HCT116 (cell line): ENCODE data around the gene ATXN1. TPM values are rescaled to one million over a fixed set of nuclear protein-coding genes. Genes with fewer than 3 reads are reported as not detected.
A peak's percentile ranks its signal among the peaks of the same experiment; 100 is the strongest.

Experiments
- ATAC-seq: fragments of 200-7000 bp; cut with Tn5 transposase; 2 replicates; pipeline ENCODE4 v1.9.1; 2020; ENCODE audit warnings: mild to moderate bottlenecking, moderate library complexity
- BruUV-seq: library from RNA; stranded (reverse); fragments of 400-500 nt; replicated peaks from 2 replicates; lab custom pipeline; 2021; lab: Mats Ljungman, UMichigan
- CTCF ChIA-PET: fragments of 300-600 bp; sonication (Branson Sonifier 250); formaldehyde crosslinking; loops from one replicate; lab custom pipeline; 2021; ENCODE audit warnings: antibody characterized with exemption; lab: Charles Lee
- POLR2A ChIA-PET: fragments of 300-600, 350-600 bp; sonication (Branson Sonifier 250); formaldehyde crosslinking; loops from one replicate; lab custom pipeline; 2021; ENCODE audit warnings: antibody characterized with exemption; lab: Charles Lee
- RAD21 ChIA-PET, 2 experiments: fragments of 300-600 bp; sonication (Branson Sonifier 250); formaldehyde crosslinking; loops; one replicate each; lab custom pipeline; 2023; ENCODE audit warnings: low total read pairs in 2 of 2; ENCODE audit not compliant: uncharacterized antibody in 2 of 2, unreplicated experiment in 2 of 2, low non-redundant PET in 1 of 2; lab: Charles Lee
- DNase-seq: peaks from one replicate; pipeline ENCODE4 v3.0.0-alpha.2; 2010; ENCODE audit warnings: low read depth, low spot score
- H2AFZ ChIP-seq: fragments of 200-600 bp; shearing (Covaris generic), sonication (generic); 2 replicates; pipeline ENCODE4 v1.6.1; 2017; ENCODE audit warnings: low read depth, mixed run types, mixed read lengths, antibody characterized with exemption, low read length; ENCODE audit not compliant: poor library complexity, severe bottlenecking
- H3K27ac ChIP-seq: 2 replicates; pipeline ENCODE4 v1.5.1; 2012; ENCODE audit warnings: low read depth, low read length
- H3K27me3 ChIP-seq: fragments of 200-600 bp; sonication (generic); 2 replicates; pipeline ENCODE4 v1.6.1; 2016; ENCODE audit warnings: mixed run types, low read length, mixed read lengths; ENCODE audit not compliant: insufficient read depth
- H3K36me3 ChIP-seq, 2 experiments: fragments of 200-500 bp in 1 of 2; fragments of 200-600 bp in 1 of 2; sonication (Bioruptor generic) in 1 of 2; sonication (generic) in 1 of 2; 2 replicates each; pipeline versions ENCODE4 v1.5.1 to v1.6.1; 2014 to 2016; ENCODE audit warnings: low read length in 2 of 2, inconsistent platforms in 1 of 2, mixed read lengths in 1 of 2, mixed run types in 1 of 2; ENCODE audit not compliant: insufficient read depth in 2 of 2, control insufficient read depth in 1 of 2
- H3K4me1 ChIP-seq, 2 experiments: fragments of 200-600 bp in 1 of 2; sonication (generic) in 1 of 2; 2 replicates each; pipeline versions ENCODE4 v1.5.1 to v1.6.1; 2012 to 2017; ENCODE audit warnings: low read length in 2 of 2, inconsistent platforms in 1 of 2, mild to moderate bottlenecking in 1 of 2, mixed read lengths in 1 of 2, mixed run types in 1 of 2, moderate library complexity in 1 of 2; ENCODE audit not compliant: insufficient read depth in 2 of 2, control insufficient read depth in 1 of 2
- H3K4me2 ChIP-seq: fragments of 200-600 bp; sonication (generic); 2 replicates; pipeline ENCODE4 v1.6.1; 2017; ENCODE audit warnings: mixed run types, low read length, mixed read lengths
- H3K4me3 ChIP-seq, 2 experiments: fragments of 200-600 bp in 1 of 2; sonication (generic) in 1 of 2; replicated peaks in 1 of 2; 2 replicates each; pipeline ENCODE4 v1.5.1; 2011 to 2016; ENCODE audit warnings: low read length in 2 of 2, control low read depth in 1 of 2, low read depth in 1 of 2, mild to moderate bottlenecking in 1 of 2, mixed read lengths in 1 of 2, mixed run types in 1 of 2
- H3K79me2 ChIP-seq: fragments of 200-600 bp; sonication (generic); 2 replicates; pipeline ENCODE4 v1.6.1; 2017; ENCODE audit warnings: mild to moderate bottlenecking, mixed run types, low read length, moderate library complexity, mixed read lengths; ENCODE audit not compliant: insufficient read depth
- H3K9ac ChIP-seq: fragments of 200-600 bp; sonication (generic); 2 replicates; pipeline ENCODE4 v1.6.1; 2016; ENCODE audit warnings: low read length, mixed read lengths
- H3K9me2 ChIP-seq: fragments of 200-600 bp; sonication (generic), shearing (Covaris generic); 2 replicates; pipeline ENCODE4 v1.6.1; 2017; ENCODE audit warnings: mixed run types, mild to moderate bottlenecking, moderate library complexity; ENCODE audit not compliant: insufficient read depth
- H3K9me3 ChIP-seq, 2 experiments: fragments of 200-500 bp in 1 of 2; fragments of 200-600 bp in 1 of 2; sonication (Bioruptor generic) in 1 of 2; sonication (generic) in 1 of 2; 2 replicates each; pipeline ENCODE4 v1.6.1; 2014 to 2017; ENCODE audit warnings: low read length in 2 of 2, mixed read lengths in 2 of 2, inconsistent platforms in 1 of 2, low read depth in 1 of 2, mild to moderate bottlenecking in 1 of 2, mixed run types in 1 of 2, moderate library complexity in 1 of 2; ENCODE audit not compliant: control insufficient read depth in 1 of 2, insufficient read depth in 1 of 2
- H4K20me1 ChIP-seq: fragments of 200-600 bp; sonication (generic), shearing (Covaris generic); 2 replicates; pipeline ENCODE4 v1.6.1; 2017; ENCODE audit warnings: mixed run types, mild to moderate bottlenecking, moderate library complexity; ENCODE audit not compliant: insufficient read depth
- CBX3 ChIP-seq: IDR thresholded peaks from 2 replicates; pipeline ENCODE4 v1.6.1; 2012; ENCODE audit warnings: low read depth
- EGR1 ChIP-seq: IDR thresholded peaks from 2 replicates; pipeline ENCODE4 v1.6.1; 2012; ENCODE audit warnings: low read depth
- ELF1 ChIP-seq: IDR thresholded peaks from 2 replicates; pipeline ENCODE4 v1.6.1; 2012; ENCODE audit warnings: low read depth, borderline replicate concordance
- EZH2 ChIP-seq: fragments of 200-600 bp; sonication (generic); IDR thresholded peaks from 2 replicates; pipeline ENCODE4 v1.6.1; 2017; ENCODE audit warnings: antibody characterized with exemption, mixed run types
- EZH2phosphoT487 ChIP-seq: fragments of 200-600 bp; IDR thresholded peaks from 2 replicates; pipeline ENCODE4 v1.6.1; 2018; ENCODE audit warnings: antibody characterized with exemption, borderline replicate concordance
- FOSL1 ChIP-seq: IDR thresholded peaks from 2 replicates; pipeline ENCODE4 v1.6.1; 2012; ENCODE audit warnings: low read depth
- POLR2A ChIP-seq: IDR thresholded peaks from 2 replicates; pipeline ENCODE4 v1.7.0; 2011; ENCODE audit warnings: borderline replicate concordance; ENCODE audit not compliant: insufficient read depth, insufficient read length; ENCODE audit errors: extremely low read depth
- RAD21 ChIP-seq: IDR thresholded peaks from 2 replicates; pipeline ENCODE4 v1.6.1; 2012; ENCODE audit warnings: low read depth, mild to moderate bottlenecking
- SIN3A ChIP-seq: IDR thresholded peaks from 2 replicates; pipeline ENCODE4 v1.6.1; 2012; ENCODE audit warnings: low read depth
- SRF ChIP-seq: IDR thresholded peaks from 2 replicates; pipeline ENCODE4 v1.6.1; 2012; ENCODE audit warnings: low read depth
- ZFX ChIP-seq: fragments of 450-650 bp; IDR thresholded peaks from 2 replicates; pipeline ENCODE4 v1.6.1; 2017
- ZNF274 ChIP-seq: fragments of 200-500 bp; sonication (Bioruptor generic); IDR thresholded peaks from 2 replicates; pipeline ENCODE4 v1.6.1; 2014; ENCODE audit warnings: mild to moderate bottlenecking, low read depth, low read length, inconsistent platforms
- intact Hi-C: fragments of 100-400 bp; cut with micrococcal nuclease; formaldehyde crosslinking; loops from 2 replicates; pipeline ENCODE4 v1.10.0; 2022
- total RNA-seq: library from RNA; stranded (reverse); gene quantifications from one replicate; pipeline ENCODE4 v1.2.1, GENCODE V29; 2021; ENCODE audit not compliant: unreplicated experiment

The ATXN1 gene
- total RNA-seq, 1 experiment from 2014 or later, result 21.0 TPM

GRCh38 chr6:16730738-16731477 lies 30.4 kb downstream of the ATXN1 start:
- Histone ChIP-seq H3K79me2 (no peaks in the 10 kb centered on the region), H4K20me1 (no peaks in the 10 kb centered on the region), H3K4me3 (no peak overlapping the region), H3K4me1 (peaks cover 41 to 58% of the 10 kb centered on the region in 2 experiments), H3K36me3 (no peaks in the 10 kb centered on the region), H3K27ac (no peak overlapping the region), H2AFZ (no peak overlapping the region), H3K4me2 (no peak overlapping the region), H3K9me3 (no peaks in the 10 kb centered on the region), H3K9ac (no peak overlapping the region), H3K9me2 (no peaks in the 10 kb centered on the region), H3K27me3 (no peaks in the 10 kb centered on the region)
- RAD21 ChIA-PET, result no interaction called here
- CTCF ChIA-PET, result interaction anchor here (3.2 kb wide), 1 partner anchor 32 kb away, joined by 13 read pairs; the partner anchor contains the start of gene ATXN1
- intact Hi-C loops, result no loop called here
- TF ChIP-seq POLR2A, result no peak
- no peak for TF ChIP-seq RAD21
- no peak for TF ChIP-seq EZH2
- no peak for DNase-seq
- POLR2A ChIA-PET, result no interaction called here
- BruUV-seq, result no TSS peak
- ATAC-seq, result no peak

DNA sequence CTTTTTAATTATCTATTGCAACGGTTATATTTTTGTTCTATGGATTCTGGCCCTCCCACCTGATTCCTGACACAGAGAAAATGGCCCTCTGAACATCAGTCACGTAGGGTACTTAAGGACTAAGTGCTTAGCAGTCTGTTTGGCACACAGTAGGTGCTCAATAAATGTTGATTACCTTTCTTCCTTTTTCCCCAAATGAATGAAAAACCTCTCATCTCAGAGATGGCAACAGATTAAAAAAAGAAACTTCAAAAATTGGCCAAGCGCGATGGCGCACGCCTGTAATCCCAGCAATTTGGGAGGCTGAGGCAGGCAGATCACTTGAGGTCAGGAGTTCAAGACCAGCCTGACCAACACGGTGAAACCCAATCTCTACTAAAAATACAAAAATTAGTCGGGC lies 31.5 kb downstream of the ATXN1 start:
- no peak for TF ChIP-seq CBX3
- TF ChIP-seq EZH2phosphoT487, result no peak
- no peak for TF ChIP-seq SIN3A
- TF ChIP-seq ZFX, result no peak
- TF ChIP-seq POLR2A, result no peak
- no peak for TF ChIP-seq ZNF274
- TF ChIP-seq EGR1, result no peak
- no peak for TF ChIP-seq EZH2
- TF ChIP-seq FOSL1, result no peak
- no peak for TF ChIP-seq RAD21
- TF ChIP-seq ELF1, result no peak
- TF ChIP-seq SRF, result no peak
- no peaks in the 10 kb centered on the region for H3K27me3 ChIP-seq
- ChIA-PET CTCF (interaction anchor here (1.0 to 3.2 kb wide), 2 partner anchors 33 to 218 kb away, joined by 3 to 13 read pairs; partner anchors contain the start of gene ATXN1), RAD21 (interaction anchor here in 1 of 2 experiments (1.7 kb wide), 1 partner anchor 32 kb away, joined by 4 read pairs; the partner anchor contains the start of gene ATXN1), POLR2A (interaction anchor here (0.8 to 1.5 kb wide), 2 partner anchors 17 to 33 kb away, joined by 3 to 4 read pairs; no protein-coding TSS in a partner anchor)
- peak overlapping the region in 1 of 2 experiments; percentile 32; a peak in 1 of 4 replicates for H3K4me3 ChIP-seq
- H3K4me2 ChIP-seq, result peak overlapping the region; percentile 74
- no peaks in the 10 kb centered on the region for H3K9me3 ChIP-seq
- 0 out of 2 replicates have a peak overlapping the region, but pooled peaks have one; percentile 6 for H3K9ac ChIP-seq
- BruUV-seq, result no TSS peak
- peak overlapping the region; percentile 50; the same call in 1 of the 2 replicates for H3K27ac ChIP-seq
- peaks cover 53 to 69% of the 10 kb centered on the region in 2 experiments for H3K4me1 ChIP-seq
- intact Hi-C loops, result no loop called here
- DNase-seq (no peak), ATAC-seq (no peak; the same call in 1 of the 2 replicates)
- H3K79me2 ChIP-seq, result no peaks in the 10 kb centered on the region
- H3K9me2 ChIP-seq, result no peaks in the 10 kb centered on the region
- peak overlapping the region; percentile 40 for H2AFZ ChIP-seq
- H3K36me3 ChIP-seq, result no peaks in the 10 kb centered on the region
- no peaks in the 10 kb centered on the region for H4K20me1 ChIP-seq
